Right hindlimb (tissue), 1 donor: ENCODE data around the gene MRPL52.
A peak's percentile ranks its signal among the peaks of the same experiment; 100 is the strongest.
"Not testable (repeated sequence)": the region's sequence is repeated elsewhere in the genome, so short reads cannot be mapped to it uniquely, and the experiment has no call there.

Source experiments
- DNase-seq: peaks from one replicate; pipeline ENCODE4 v3.0.0-alpha.2; 2018

Gene MRPL52

GRCh38 chr14:22854963-22855724 lies 25.5 kb downstream of the MRPL52 start:
- DNase-seq = no peak

- no peak for DNase-seq
These were observed 26.7 kb downstream of the MRPL52 start for GRCh38 chr14:22856428-22856827.

- not testable (repeated sequence) for DNase-seq
These were observed 30.7 kb downstream of the MRPL52 start for GRCh38 chr14:22860377-22860776.

GRCh38 chr14:22861651-22862050 lies 32.0 kb downstream of the MRPL52 start:
- no peak for DNase-seq

GRCh38 chr14:22864979-22865378 lies 35.3 kb downstream of the MRPL52 start:
- no peak for DNase-seq

GRCh38 chr14:22865424-22866405 lies 36.0 kb downstream of the MRPL52 start:
- DNase-seq = no peak

GRCh38 chr14:22866874-22867273 lies 37.2 kb downstream of the MRPL52 start:
- DNase-seq = no peak

GRCh38 chr14:22870811-22871223 lies 41.1 kb downstream of the MRPL52 start:
- DNase-seq = no peak

- DNase-seq = peak; percentile 95
These were observed 41.7 kb downstream of the MRPL52 start, which contains the start of gene LRP10 for GRCh38 chr14:22871224-22872032. Gene LRP10 (plus strand): TSS chr14:22871740. CDS start chr14:22872304, 564 bp downstream.

GRCh38 chr14:22872033-22872832 lies 42.5 kb downstream of the MRPL52 start:
- peak; percentile 89 for DNase-seq

GRCh38 chr14:22872833-22873520 lies 43.3 kb downstream of the MRPL52 start:
- no peak for DNase-seq

GRCh38 chr14:22875003-22875747 lies 45.5 kb downstream of the MRPL52 start:
- no peak for DNase-seq

- DNase-seq = no peak
These were observed 46.1 kb downstream of the MRPL52 start for GRCh38 chr14:22875748-22876319.

GRCh38 chr14:22877000-22877501 lies 47.4 kb downstream of the MRPL52 start:
- DNase-seq = no peak

- DNase-seq = no peak
These were observed 48.9 kb downstream of the MRPL52 start for GRCh38 chr14:22878271-22879246.

- DNase-seq = no peak
These were observed 52.4 kb downstream of the MRPL52 start for GRCh38 chr14:22882064-22882463.

- DNase-seq = peak; percentile 49
These were observed 53.0 kb downstream of the MRPL52 start for GRCh38 chr14:22882529-22883172.
